IMR-90 (cell line): ENCODE measurements around the gene KCTD20.

Experiments
- BHLHE40 ChIP-seq: fragments of 150-350 bp; IDR thresholded peaks from 2 replicates; pipeline ENCODE4 v1.6.1; 2016; ENCODE audit warnings: mild to moderate bottlenecking, low read depth, low read length
- CTCF ChIP-seq: conservative IDR thresholded peaks from 2 replicates; pipeline ENCODE4 v1.5.1; 2012; ENCODE audit warnings: mild to moderate bottlenecking, low read depth, low read length, improper control_type of control experiment
- MAFK ChIP-seq: IDR thresholded peaks from 2 replicates; pipeline ENCODE4 v1.6.1; 2012; ENCODE audit warnings: low read depth, low read length, improper control_type of control experiment
- MAZ ChIP-seq: IDR thresholded peaks from 2 replicates; pipeline ENCODE4 v1.6.1; 2012; ENCODE audit warnings: low read depth, mild to moderate bottlenecking, low read length, improper control_type of control experiment, moderate library complexity, borderline replicate concordance
- MXI1 ChIP-seq: IDR thresholded peaks from 2 replicates; pipeline ENCODE4 v1.6.1; 2012; ENCODE audit warnings: low read depth, mild to moderate bottlenecking, low read length, moderate library complexity, borderline replicate concordance
- POLR2A ChIP-seq: IDR thresholded peaks from 2 replicates; pipeline ENCODE4 v1.6.1; 2012; ENCODE audit warnings: mild to moderate bottlenecking, low read depth, low read length
- RAD21 ChIP-seq: IDR thresholded peaks from 2 replicates; pipeline ENCODE4 v1.6.1; 2012; ENCODE audit warnings: low read length, improper control_type of control experiment
- RCOR1 ChIP-seq: IDR thresholded peaks from 2 replicates; pipeline ENCODE4 v1.6.1; 2012; ENCODE audit warnings: mild to moderate bottlenecking, low read length, improper control_type of control experiment; ENCODE audit not compliant: insufficient replicate concordance
- USF2 ChIP-seq: fragments of 150-350 bp; IDR thresholded peaks from 2 replicates; pipeline ENCODE4 v1.6.1; 2017; ENCODE audit warnings: mild to moderate bottlenecking, antibody characterized with exemption, low read length, low read depth
- TF ChIP-seq, protein P1 (sequence below): fragments of 150-350 bp; IDR thresholded peaks from 2 replicates; pipeline ENCODE4 v1.6.1; 2016; ENCODE audit warnings: low read depth, mild to moderate bottlenecking, low read length, moderate library complexity, borderline replicate concordance

GRCh38 chr6:36402481-36402880 lies 40.3 kb upstream of the KCTD20 start:
- TF ChIP-seq MXI1 (no peak), USF2 (no peak), MAZ (no peak), CTCF (no peak), POLR2A (no peak), BHLHE40 (no peak), RAD21 (no peak), RCOR1 (no peak), MAFK (no peak)
- TF ChIP-seq, protein P1, sequence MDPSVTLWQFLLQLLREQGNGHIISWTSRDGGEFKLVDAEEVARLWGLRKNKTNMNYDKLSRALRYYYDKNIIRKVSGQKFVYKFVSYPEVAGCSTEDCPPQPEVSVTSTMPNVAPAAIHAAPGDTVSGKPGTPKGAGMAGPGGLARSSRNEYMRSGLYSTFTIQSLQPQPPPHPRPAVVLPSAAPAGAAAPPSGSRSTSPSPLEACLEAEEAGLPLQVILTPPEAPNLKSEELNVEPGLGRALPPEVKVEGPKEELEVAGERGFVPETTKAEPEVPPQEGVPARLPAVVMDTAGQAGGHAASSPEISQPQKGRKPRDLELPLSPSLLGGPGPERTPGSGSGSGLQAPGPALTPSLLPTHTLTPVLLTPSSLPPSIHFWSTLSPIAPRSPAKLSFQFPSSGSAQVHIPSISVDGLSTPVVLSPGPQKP = no peak
